ENCODE measurements around the gene ADTRP.
"Not testable (repeated sequence)": the region's sequence is repeated elsewhere in the genome, so short reads cannot be mapped to it uniquely, and the experiment has no call there.

ADTRP gene

GRCh38 chr6:11722220-11722619 is 56.4 kb downstream of the ADTRP start:
- DNase-seq, result no peak

DNA sequence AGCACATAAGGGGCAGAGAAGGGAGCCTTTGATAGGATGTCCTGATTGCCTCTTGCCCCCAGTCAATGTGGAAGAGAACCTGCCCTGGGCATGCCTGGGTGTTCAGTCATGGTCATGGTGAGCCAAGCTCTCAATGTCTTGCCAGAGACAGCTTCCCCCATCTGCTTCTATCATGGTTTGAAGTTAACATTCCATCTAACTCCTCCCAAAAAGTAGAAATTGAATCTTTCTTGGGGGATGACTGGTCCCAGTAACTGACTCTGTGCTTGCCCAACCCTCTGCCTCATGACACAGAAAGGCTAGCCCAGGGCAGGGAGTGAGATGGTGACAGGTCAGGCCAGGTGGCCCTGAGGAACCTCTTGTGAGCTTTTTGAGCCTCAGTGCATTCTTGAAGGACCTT is 60.1 kb downstream of the ADTRP start:
- DNase-seq, result no peak

- no peak for DNase-seq
These were observed 60.6 kb downstream of the ADTRP start for GRCh38 chr6:11718031-11718430.

DNA sequence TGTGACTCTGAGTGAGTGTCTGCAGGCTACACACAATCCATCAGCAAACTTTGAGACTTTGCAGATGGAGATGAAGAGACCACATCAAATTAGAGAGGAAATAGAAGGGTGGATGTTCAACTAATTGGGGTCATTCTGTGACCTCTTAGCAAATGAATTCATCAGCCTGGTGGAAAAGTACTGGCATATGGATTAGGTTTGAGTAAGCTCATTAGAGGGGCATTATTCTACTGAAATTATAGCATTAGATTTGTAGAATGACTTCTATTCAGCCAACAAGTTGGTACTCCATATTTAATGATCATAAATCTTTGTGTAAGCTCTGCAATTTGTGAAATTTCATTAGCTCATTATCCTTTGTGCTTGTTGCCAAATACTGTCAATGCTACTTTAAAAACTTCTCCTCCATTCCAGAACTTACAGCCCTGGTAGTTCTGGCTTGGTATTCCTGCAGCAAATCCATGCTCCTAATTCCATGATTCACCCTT is 63.8 kb downstream of the ADTRP start:
- no peak for DNase-seq

DNA sequence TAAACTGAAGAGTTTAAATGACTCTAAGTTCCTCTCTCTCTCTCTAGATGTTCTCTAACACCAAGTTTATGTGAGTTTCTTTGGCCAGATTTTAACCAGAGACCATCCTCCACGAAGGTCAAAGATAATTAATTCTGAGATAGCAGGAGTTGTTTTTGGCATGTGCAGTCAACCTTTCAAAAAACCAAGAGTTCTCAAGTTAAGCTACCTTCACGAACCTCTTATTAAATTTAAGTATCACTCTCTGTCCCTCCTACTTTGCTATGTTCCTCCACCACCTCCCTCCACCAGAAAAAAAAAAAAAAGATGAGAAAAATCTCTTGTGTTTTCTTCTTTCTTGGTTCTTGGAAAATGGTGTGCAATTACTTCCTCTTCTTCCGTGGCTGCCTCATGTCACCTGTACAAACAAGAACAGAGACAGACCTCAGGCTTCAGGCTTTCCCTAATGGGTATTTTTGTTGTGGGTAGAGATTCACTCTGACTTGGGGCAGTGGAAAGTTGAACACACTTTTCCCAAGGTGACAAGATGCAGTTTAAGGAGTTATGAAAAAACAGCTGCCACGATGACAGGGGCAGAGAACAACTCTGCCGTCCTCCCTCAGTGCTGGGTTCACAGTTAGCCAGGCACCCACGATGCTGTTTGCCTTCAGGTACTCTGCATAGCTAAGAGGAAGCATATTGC is 64.3 kb downstream of the ADTRP start:
- DNase-seq, result no peak

DNA sequence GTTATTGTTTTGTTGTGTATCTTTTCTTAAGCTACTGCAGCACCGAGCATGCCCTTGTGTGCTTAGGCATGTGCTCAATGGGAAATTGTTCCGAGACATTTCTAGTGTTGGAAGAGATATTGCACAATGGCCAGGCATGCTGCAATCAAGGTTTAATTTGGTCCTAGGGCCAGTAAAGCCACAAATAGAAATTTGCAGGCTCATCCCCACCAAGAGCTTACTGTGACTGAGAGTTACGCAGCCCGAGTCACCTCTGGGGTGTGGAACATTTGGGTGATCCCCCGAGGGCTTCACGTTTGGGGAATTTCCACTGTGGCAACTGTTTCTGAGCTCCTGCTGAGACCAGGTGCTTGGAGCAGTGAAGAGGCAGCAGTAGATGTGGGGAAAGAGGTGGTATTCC is 65.8 kb downstream of the ADTRP start:
- no peak for DNase-seq

DNA sequence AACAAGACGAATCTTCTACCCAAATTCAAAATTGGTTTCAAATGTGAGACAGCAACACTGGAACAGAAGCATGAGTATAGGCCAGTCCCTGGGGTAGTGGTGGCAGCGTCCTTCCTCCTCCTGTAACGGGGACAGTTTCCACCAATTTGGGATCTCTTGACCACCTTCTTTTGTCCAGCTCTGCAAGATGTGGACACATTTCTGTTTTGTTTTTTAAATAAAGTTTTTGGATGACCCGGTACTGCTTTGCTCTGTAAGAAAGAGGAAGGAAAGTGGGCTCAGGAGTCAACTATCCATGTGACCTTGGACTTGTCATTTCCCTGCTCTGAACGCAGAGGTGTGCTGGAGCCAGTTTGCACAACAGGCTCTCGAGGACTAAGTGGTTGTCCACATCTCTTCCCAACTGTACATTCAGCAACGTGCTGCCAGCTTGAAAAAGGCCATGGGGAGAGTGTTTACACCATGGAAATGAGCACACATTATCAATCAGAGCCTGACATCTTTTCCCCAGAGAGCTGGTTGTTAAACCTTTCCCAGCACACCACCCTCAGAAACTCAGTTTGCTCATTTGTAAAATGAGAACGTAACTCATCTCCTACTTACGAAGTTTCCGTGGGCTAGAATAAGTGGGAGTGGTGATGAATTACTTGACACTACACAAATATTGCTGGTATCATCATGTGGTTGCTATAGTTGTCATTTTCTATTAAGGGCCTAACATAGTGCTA is 66.5 kb downstream of the ADTRP start:
- DNase-seq, result no peak

DNA sequence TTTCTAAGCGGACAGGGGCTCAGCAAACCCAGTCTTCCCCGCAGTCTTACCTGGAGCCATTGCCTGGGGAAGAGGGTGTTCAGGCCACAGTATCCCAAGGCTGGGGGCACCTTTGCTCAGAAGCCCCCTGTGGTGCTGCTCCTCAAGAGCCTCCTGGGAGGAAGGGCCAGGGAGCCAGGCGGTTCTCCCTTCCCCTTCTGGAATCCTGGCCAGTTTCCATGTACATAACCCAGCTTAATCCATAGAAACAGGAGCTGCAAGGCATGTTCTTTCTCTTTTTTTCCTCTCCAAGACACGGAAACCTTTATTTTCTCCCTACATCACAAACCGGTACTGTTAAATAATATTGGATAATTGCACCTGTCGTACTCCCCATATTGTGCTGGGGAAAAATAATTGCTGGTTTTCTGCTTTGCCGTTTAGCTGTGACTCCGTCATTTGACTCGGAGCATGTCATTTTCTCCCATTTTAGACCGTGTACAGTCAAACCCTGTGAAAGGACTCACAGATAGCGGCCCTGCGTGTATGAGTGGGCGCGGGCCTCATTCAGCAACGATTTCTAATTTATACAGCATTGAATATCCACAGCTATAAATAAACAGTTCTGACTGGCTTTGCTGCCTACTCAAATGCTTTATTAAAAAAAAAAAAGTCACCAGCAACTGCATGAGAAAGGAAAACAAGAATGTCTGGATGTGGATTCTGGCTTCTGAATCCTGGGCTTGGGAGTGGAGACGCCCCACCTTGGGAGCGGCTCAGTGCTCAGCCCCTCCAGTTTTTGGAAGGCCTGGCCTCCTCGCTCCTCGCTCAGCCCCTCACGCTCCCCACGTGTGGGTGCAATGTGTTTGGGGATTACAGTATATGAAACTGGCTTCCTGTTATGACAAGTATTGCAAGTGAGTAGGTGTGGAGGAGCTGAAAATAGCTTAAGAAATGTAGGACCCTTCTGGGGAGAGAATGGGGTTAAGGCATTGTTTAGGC is 67.3 kb downstream of the ADTRP start:
- no peak for DNase-seq

DNA sequence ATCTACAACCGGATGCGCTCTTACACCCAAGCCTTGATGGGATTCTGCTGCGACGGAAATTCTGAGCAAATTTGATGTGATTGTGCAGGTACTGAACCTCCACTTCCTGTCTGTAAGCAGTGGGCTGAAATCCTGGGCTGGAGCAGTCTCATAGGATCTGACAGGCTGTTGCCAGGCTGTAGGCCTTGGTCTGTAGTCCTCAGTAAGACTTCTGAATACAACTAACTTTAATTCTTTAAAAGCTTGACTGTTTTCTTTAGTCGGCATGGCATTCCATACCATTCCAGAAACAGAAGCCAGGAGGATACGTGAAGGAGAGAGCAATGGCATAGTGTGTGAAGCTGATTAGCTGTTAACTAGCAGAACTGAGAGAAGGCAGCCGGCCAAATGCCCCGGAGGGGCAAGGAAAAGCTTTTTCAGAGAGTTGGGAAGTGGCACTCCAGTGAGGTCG is 68.3 kb downstream of the ADTRP start:
- no peak for DNase-seq

GRCh38 chr6:11706171-11706570 is 72.4 kb downstream of the ADTRP start:
- DNase-seq, result no peak

GRCh38 chr6:11705483-11705882 is 73.1 kb downstream of the ADTRP start:
- DNase-seq, result no peak

- no peak for DNase-seq
These were observed 73.5 kb downstream of the ADTRP start for GRCh38 chr6:11705069-11705468.

- no peak for DNase-seq
These were observed 74.9 kb downstream of the ADTRP start for GRCh38 chr6:11703725-11704124.

DNA sequence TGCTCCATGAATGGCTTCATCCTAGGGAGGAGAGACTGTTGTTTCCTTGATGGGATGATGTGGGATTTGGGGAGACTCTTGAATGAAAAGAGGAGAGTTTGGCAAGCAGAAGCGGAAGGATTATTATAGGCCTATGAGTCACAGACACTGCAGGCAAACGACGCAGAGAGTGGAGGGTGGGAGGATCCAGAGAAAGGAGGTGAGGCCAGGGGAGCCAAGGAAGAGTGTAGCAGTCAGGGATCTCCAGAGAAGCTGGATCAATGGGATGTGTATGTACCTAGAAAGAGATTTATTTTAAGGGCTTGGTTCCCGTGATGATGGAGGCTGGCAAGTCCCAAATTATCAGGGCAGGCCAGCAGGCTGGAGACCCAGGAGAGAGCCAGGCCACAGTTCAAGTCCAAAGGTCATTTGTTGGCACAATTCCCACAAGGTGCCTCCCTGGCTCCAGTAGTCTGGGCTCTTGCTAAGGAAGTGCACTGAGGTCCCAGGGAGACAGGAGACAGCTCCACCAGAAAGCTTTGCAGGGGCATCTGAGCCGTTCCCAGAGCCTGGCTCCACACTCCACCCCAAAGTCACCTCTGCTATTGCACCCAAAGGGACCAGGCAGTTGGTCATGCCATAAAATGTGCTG is 76.0 kb downstream of the ADTRP start:
- no peak for DNase-seq

DNA sequence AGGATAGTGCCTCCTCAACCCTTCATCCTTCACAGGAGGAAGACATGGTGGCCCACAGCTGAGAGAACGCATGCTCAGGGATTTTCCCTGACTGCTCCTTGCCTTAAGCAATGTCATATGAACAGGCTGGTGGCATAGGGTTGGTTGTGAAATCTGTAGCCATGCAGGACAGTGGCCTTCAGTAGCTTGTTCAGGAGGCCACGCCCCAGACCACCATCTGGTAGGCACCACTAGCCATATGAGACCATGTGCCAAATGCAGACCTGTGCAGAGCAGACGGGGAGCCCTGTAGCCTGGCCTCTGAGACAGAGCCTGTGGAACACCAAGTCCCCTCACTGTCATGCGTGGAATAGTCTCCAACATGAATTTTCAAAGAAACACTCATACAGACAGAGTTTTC is 76.5 kb downstream of the ADTRP start:
- no peak for DNase-seq

DNA sequence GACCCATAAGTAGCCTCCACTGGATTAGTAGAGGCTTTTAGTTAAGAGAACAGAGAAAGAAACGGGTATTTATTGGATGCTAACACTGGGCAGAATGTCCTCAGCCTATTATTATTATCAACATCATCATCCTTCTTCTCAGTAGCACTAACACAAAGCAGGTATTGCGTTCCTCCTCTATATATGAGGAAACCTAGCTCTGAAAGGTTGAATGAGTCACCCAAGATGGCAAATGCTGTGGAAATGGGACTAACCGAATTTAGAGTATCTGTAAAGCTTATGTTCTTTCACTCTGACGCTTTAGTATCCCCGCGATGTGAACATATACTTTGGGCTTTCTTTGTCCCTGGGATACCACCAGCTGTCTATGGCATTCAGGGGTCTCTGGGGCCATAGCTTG is 77.0 kb downstream of the ADTRP start:
- no peak for DNase-seq

GRCh38 chr6:11700118-11700718 is 78.4 kb downstream of the ADTRP start:
- DNase-seq, result no peak

DNA sequence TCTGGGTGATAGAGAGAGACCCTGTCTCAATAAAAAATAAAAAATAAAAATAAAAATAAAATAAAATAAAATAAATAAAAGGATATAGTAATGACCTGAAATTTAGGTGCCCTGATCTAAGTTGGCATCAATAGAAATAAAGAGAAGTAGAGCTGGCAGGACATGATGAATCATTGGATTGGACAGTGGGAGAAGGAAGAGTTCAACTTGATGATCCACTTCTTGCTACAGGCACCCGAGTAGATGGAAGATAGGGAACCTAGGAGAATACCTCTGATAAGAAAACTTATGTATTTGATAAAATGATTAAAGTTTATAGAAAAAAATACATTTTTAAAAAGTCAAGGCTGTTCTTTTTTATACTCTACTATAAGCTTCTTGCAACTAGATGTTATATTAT is 79.0 kb downstream of the ADTRP start:
- no peak for DNase-seq

DNA sequence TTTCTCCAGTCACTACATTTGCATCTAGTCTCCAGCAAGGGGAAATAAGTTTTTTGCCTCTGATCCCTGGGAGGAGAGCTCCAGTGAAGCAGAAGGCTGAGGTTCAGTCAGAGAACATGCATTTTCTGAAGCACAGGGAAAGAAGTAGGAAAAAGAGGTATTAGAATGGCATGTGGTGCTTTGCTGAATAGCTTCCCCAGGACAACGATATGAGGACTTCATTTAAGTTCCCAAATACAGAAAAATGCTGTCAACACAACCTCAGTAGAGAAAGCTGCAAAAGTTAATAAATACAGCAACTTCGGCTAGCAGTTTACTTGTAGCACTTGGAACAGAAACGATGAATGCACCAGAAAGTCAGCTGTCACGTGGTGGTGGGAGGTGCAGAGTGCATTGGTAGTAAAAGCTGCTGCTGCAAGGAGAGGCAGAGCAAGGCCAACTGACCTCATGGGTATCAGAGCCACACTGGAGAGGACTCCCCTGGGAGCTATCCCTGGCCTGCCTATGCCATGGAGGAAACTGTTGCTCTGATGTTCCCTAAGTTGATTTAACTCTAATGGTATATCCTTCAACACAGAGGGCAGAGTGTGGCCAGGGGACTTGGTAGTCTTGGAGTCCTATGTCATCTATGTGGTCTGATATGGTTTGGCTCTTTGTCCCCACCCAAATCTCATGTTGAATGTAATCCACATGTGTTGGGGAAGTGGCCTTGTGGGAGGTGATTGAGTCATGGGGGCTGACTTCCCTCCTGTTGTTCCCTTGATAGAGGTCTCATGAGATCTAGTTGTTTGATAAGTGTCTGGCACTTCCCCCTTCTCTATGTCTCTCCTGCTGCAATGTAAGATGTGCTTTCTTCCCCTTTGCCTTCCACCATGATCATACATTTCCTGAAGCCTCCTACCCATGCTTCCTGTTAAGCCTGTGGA is 85.9 kb downstream of the ADTRP start:
- no peak for DNase-seq

- no peak for DNase-seq
These were observed 88.8 kb downstream of the ADTRP start for GRCh38 chr6:11689847-11690246.

DNA sequence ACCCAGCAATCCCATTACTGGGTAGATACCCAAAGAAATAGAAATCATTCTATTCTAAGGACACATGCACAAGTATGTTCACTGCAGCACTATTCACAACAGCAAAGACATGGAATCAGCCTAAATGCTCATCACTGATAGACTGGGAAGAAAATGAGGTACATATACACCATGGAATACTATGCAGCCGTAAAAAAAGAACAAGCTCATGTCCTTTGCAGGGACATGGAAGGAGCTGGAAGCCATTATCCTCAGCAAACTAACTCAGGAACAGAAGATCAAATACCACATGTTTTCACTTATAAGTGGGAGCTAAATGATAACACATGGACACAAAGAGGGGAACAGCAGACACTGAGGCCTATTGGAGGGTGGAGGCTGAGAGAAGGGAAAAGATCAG is 89.2 kb downstream of the ADTRP start:
- not testable (repeated sequence) for DNase-seq

Measured in activated gamma-delta T cell (primary cell).